K562 (cell line): Measurements from ENCODE around the gene YOD1. TPM values are rescaled to one million over a fixed set of nuclear protein-coding genes. Genes with fewer than 3 reads are reported as not detected.
"Not testable (repeated sequence)": the region's sequence is repeated elsewhere in the genome, so short reads cannot be mapped to it uniquely, and the experiment has no call there.

Experiments
- ATAC-seq: fragments of 200-7000 bp; cut with Tn5 transposase; 3 replicates; pipeline ENCODE4 v1.9.1; 2020; ENCODE audit warnings: moderate library complexity
- BruUV-seq: library from RNA; stranded (reverse); fragments of 400-500 nt; replicated peaks from 2 replicates; lab custom pipeline; 2021; lab: Mats Ljungman, UMichigan
- CTCF ChIA-PET: fragments of 300-600 bp; formaldehyde crosslinking; extraction: SDS; loops from one replicate; lab custom pipeline; 2021; ENCODE audit warnings: low intra/inter-chr PET ratio; lab: Yijun Ruan, JAX
- POLR2A ChIA-PET: fragments of 300-600, 350-650 bp; sonication (Branson Sonifier 250); formaldehyde crosslinking; extraction: SDS; loops from one replicate; lab custom pipeline; 2021; ENCODE audit warnings: antibody characterized with exemption, inconsistent platforms; lab: Yijun Ruan, JAX
- DNase-seq, 4 experiments: peaks; one replicate each; pipeline versions ENCODE4 v3.0.0 to v3.0.0-alpha.2; 2011 to 2018; ENCODE audit warnings: low spot score in 3 of 4, mixed read lengths in 3 of 4; ENCODE audit errors: extremely low read depth in 1 of 4
- FAIRE-seq: peaks from 2 replicates; lab custom pipeline; 2011; peaks lifted over from hg19 to GRCh38; lab: Jason Lieb, UNC
- H2AFZ ChIP-seq: 2 replicates; pipeline ENCODE4 v1.6.0; 2011; ENCODE audit warnings: low read depth, low read length, control low read depth, inconsistent platforms
- H3K27ac ChIP-seq: fragments of 200-600 bp; 3 replicates; pipeline ENCODE4 v1.8.0; 2011; ENCODE audit warnings: low read depth, mild to moderate bottlenecking, control low read depth, inconsistent platforms, low read length, moderate library complexity, mixed read lengths; ENCODE audit errors: extremely low read depth
- H3K27me3 ChIP-seq, 2 experiments: fragments of 300-600 bp in 1 of 2; 2 replicates in 1 of 2; 3 replicates in 1 of 2; pipeline versions ENCODE4 v1.6.0 to v1.8.0; 2011; ENCODE audit warnings: inconsistent platforms in 2 of 2, low read length in 2 of 2, mild to moderate bottlenecking in 1 of 2, mixed read lengths in 1 of 2, moderate library complexity in 1 of 2; ENCODE audit not compliant: control insufficient read depth in 2 of 2, insufficient read depth in 2 of 2
- H3K36me3 ChIP-seq: fragments of 300-600 bp; 3 replicates; pipeline ENCODE4 v1.8.0; 2011; ENCODE audit warnings: mild to moderate bottlenecking, low read length, inconsistent platforms; ENCODE audit not compliant: control insufficient read depth, insufficient read depth
- H3K4me1 ChIP-seq, 2 experiments: fragments of 200-600 bp in 1 of 2; replicated peaks in 1 of 2; 2 replicates in 1 of 2; 3 replicates in 1 of 2; pipeline versions ENCODE4 v1.5.1 to v1.8.0; 2011; ENCODE audit warnings: inconsistent platforms in 2 of 2, low read length in 2 of 2, mild to moderate bottlenecking in 1 of 2, mixed read lengths in 1 of 2, moderate library complexity in 1 of 2; ENCODE audit not compliant: control insufficient read depth in 2 of 2, insufficient read depth in 2 of 2
- H3K4me2 ChIP-seq: 2 replicates; pipeline ENCODE4 v1.6.1; 2011; ENCODE audit warnings: low read length, control low read depth, inconsistent platforms, mixed read lengths; ENCODE audit not compliant: insufficient read depth
- H3K4me3 ChIP-seq: fragments of 200-600 bp; sonication (generic), shearing (Covaris generic); 2 replicates; pipeline ENCODE4 v1.5.1; 2016; ENCODE audit warnings: control low read depth, inconsistent platforms
- H3K79me2 ChIP-seq: fragments of 200-600 bp; 3 replicates; pipeline ENCODE4 v1.8.0; 2011; ENCODE audit warnings: low read length, inconsistent platforms; ENCODE audit not compliant: control insufficient read depth, insufficient read depth
- H3K9ac ChIP-seq, 2 experiments: 2 replicates each; pipeline versions ENCODE4 v1.6.0 to v1.6.1; 2011; ENCODE audit warnings: low read depth in 2 of 2, low read length in 2 of 2, control low read depth in 1 of 2, inconsistent platforms in 1 of 2, mild to moderate bottlenecking in 1 of 2, mixed read lengths in 1 of 2; ENCODE audit not compliant: insufficient read depth in 1 of 2
- H3K9me1 ChIP-seq: one replicate; pipeline ENCODE4 v1.6.0; 2011; ENCODE audit warnings: inconsistent platforms, mild to moderate bottlenecking, low read length, moderate library complexity; ENCODE audit not compliant: control insufficient read depth, insufficient read depth
- H3K9me3 ChIP-seq: replicated peaks from 2 replicates; pipeline ENCODE4 v1.5.1; 2011; ENCODE audit warnings: low read depth, low read length, inconsistent platforms; ENCODE audit not compliant: control insufficient read depth, insufficient read depth
- H4K20me1 ChIP-seq: replicated peaks from 2 replicates; pipeline ENCODE4 v1.6.1; 2011; ENCODE audit warnings: low read length, inconsistent platforms, mixed read lengths; ENCODE audit not compliant: control insufficient read depth, insufficient read depth
- BCOR ChIP-seq: fragments of 450-650 bp; IDR thresholded peaks from 2 replicates; pipeline ENCODE4 v1.6.1; 2016
- C11orf30 ChIP-seq: fragments of 450-650 bp; IDR thresholded peaks from 2 replicates; pipeline ENCODE4 v1.6.1; 2016; ENCODE audit warnings: low read depth, mild to moderate bottlenecking
- CBX3 ChIP-seq, 2 experiments: IDR thresholded peaks; 1 replicate in 1 of 2; 2 replicates in 1 of 2; pipeline ENCODE4 v1.6.1; 2012; ENCODE audit warnings: inconsistent platforms in 2 of 2, low read length in 2 of 2, borderline replicate concordance in 1 of 2, control low read depth in 1 of 2
- HDAC1 ChIP-seq, 2 experiments: fragments of 450-650 bp; IDR thresholded peaks; 2 replicates each; pipeline ENCODE4 v1.6.1; 2016 to 2017; ENCODE audit warnings: inconsistent platforms in 1 of 2, mild to moderate bottlenecking in 1 of 2, moderate library complexity in 1 of 2
- KDM1A ChIP-seq, 2 experiments: fragments of 450-650 bp; IDR thresholded peaks; 2 replicates each; pipeline ENCODE4 v1.6.1; 2016; ENCODE audit warnings: mild to moderate bottlenecking in 2 of 2
- NFIC ChIP-seq: fragments of 450-650 bp; IDR thresholded peaks from 2 replicates; pipeline ENCODE4 v1.6.1; 2017; ENCODE audit warnings: mild to moderate bottlenecking, inconsistent platforms
- ZNF146 ChIP-seq: IDR thresholded peaks from one replicate; pipeline ENCODE4 v1.6.1; 2018; ENCODE audit warnings: missing compliant biosample characterization; ENCODE audit not compliant: unreplicated experiment
- ZNF253 ChIP-seq: fragments of 250-450 bp; sonication (Bioruptor Pico); conservative IDR thresholded peaks from 2 replicates; pipeline ENCODE4 v1.6.1; 2021; ENCODE audit warnings: mild to moderate bottlenecking
- ZNF316 ChIP-seq: fragments of 450-650 bp; IDR thresholded peaks from 2 replicates; pipeline ENCODE4 v1.6.1; 2016
- WGBS: fragments of 100-300 bp; shearing (Covaris generic); methylation state at CpG from one replicate; pipeline ENCODE4 v1.1.6; 2016; ENCODE audit warnings: low coverage, mixed read lengths; ENCODE audit not compliant: insufficient coverage; ENCODE audit errors: missing lambda C conversion rate; 5-methylcytosine and 5-hydroxymethylcytosine counted together
- in situ Hi-C: fragments of 300-500 bp; cut with MboI; formaldehyde crosslinking; loops from 4 replicates; pipeline ENCODE4 v1.15.0; 2018; ENCODE audit warnings: inconsistent platforms, mixed read lengths
- intact Hi-C: fragments of 100-400 bp; cut with micrococcal nuclease; formaldehyde crosslinking; loops from 2 replicates; pipeline ENCODE4 v1.14.2; 2022
- polyA plus RNA-seq, 8 experiments: library from polyadenylated mRNA; depleted of rRNA in 4 of 8; stranded (reverse) in 5 of 8; unstranded in 3 of 8; fragments of >200 nt; fragmentation: Nextera tagmentation in 2 of 8; fragmentation: Illumina TruSeq in 1 of 8; extraction: Ambion mirVana in 2 of 8; extraction: Trizol in 1 of 8; gene quantifications; 2 replicates each; pipeline versions ENCODE4 v1.2.1 to v1.2.3, GENCODE V29; 2011 to 2014; ENCODE audit warnings: inconsistent platforms in 1 of 8, missing spikeins in 1 of 8
- total RNA-seq, 7 experiments: library from RNA; depleted of rRNA in 6 of 7; stranded (reverse); fragments of >200 nt in 6 of 7; fragmentation: Illumina TruSeq in 2 of 7; extraction: Trizol in 2 of 7; gene quantifications; 2 replicates each; pipeline versions ENCODE4 v1.2.1 to v1.2.3, GENCODE V29; 2011 to 2021; ENCODE audit warnings: low replicate concordance in 1 of 7

YOD1 gene
- total and polyA plus RNA-seq, 9 of the 15 experiments (the other 6 are each of a cell fraction or from before 2014, with no cell fraction given): 18.2 to 78.1 (median 46.9) TPM

GRCh38 chr1:207041397-207041796, 9.6 kb downstream of the YOD1 start:
- BruUV-seq, in situ Hi-C loops, H3K9ac ChIP-seq, H3K27me3 ChIP-seq, DNase-seq, H3K27ac ChIP-seq, H4K20me1 ChIP-seq, FAIRE-seq, intact Hi-C loops, H3K9me3 ChIP-seq, CTCF ChIA-PET, H3K4me3 ChIP-seq, ATAC-seq, H3K9me1 ChIP-seq, H2AFZ ChIP-seq, H3K4me2 ChIP-seq: not testable (repeated sequence)
- peaks cover 9 to 38% of the 10 kb centered on the region in 2 experiments for H3K4me1 ChIP-seq
- H3K79me2 ChIP-seq: peaks cover 38% of the 10 kb centered on the region
- H3K36me3 ChIP-seq: peaks cover 39% of the 10 kb centered on the region
- TF ChIP-seq BCOR: 0 out of 2 replicates have a peak, but pooled peaks have one; percentile 45
- peak in 1 of 2 experiments; percentile 32; a peak in 1 of 4 replicates for TF ChIP-seq HDAC1 (IDR thresholded peaks at IDR 0.05)
- TF ChIP-seq NFIC: peak; percentile 35; the same call in 1 of the 2 replicates
- peak; percentile 30 to 40; a peak in 2 of 4 replicates for TF ChIP-seq KDM1A (IDR thresholded peaks at IDR 0.05)
- TF ChIP-seq ZNF146: peak; percentile 62
- POLR2A ChIA-PET: interaction anchor here (0.8 to 9.8 kb wide), 3 partner anchors 9 to 433 kb away, joined by 3 to 97 read pairs (median 29); partner anchors contain the start of gene C1orf116
- WGBS: 66% methylated on average over 2 of the region's 2 CpGs

- Histone ChIP-seq H3K9me1 (no peaks in the 10 kb centered on the region), H3K4me1 (peaks cover 9 to 37% of the 10 kb centered on the region in 2 experiments), H2AFZ (0 out of 2 replicates have a peak overlapping the region, but pooled peaks have one; percentile 18), H3K4me2 (no peak overlapping the region), H4K20me1 (no peaks in the 10 kb centered on the region), H3K36me3 (peaks cover 26% of the 10 kb centered on the region; the same call in 2 of the 3 replicates), H3K9ac (no peak overlapping the region), H3K27ac (peak overlapping the region; percentile 19; the same call in 2 of the 3 replicates), H3K79me2 (peaks cover 26% of the 10 kb centered on the region), H3K4me3 (no peak overlapping the region), H3K9me3 (no peaks in the 10 kb centered on the region), H3K27me3 (no peaks in the 10 kb centered on the region)
- BruUV-seq: no TSS peak
- no peak for FAIRE-seq
- peak; percentile 4 for ATAC-seq
- peak; percentile 63 for TF ChIP-seq ZNF316
- 0 out of 2 replicates have a peak, but pooled peaks have one; percentile 16 for TF ChIP-seq ZNF253 (CRISPR knock-in tag)
- TF ChIP-seq KDM1A (IDR thresholded peaks at IDR 0.05): peak; percentile 68 to 79
- no peak for TF ChIP-seq CBX3 (IDR thresholded peaks at IDR 0.05; ENCODE audit: borderline replicate concordance in 1 of 2, low read length in 2 of 2)
- TF ChIP-seq C11orf30: peak; percentile 49
- in situ Hi-C loops (no loop called here), intact Hi-C loops (no loop called here)
- ChIA-PET POLR2A (interaction anchor here (0.6 to 4.2 kb wide), 9 partner anchors 8 to 111 kb away, joined by 3 to 29 read pairs (median 6); partner anchors contain the start of genes C1orf116, PFKFB2 and YOD1), CTCF (no interaction called here)
- no peak for DNase-seq
- WGBS: 22% methylated on average over 3 of the region's 3 CpGs
These were observed 10.9 kb downstream of the YOD1 start for GRCh38 chr1:207040181-207040533.
